Cardiac fibroblast (primary cell): Measurements from ENCODE around the gene TENM4.

Experiments
- DNase-seq, 2 donors: peaks; one replicate each; pipeline versions ENCODE4 v3.0.0 to v3.0.0-alpha.2; 2010; ENCODE audit warnings: low read depth in 2 of 2
- H3K4me3 ChIP-seq, 2 donors: replicated peaks in 1 of 2; 1 replicate in 1 of 2; 2 replicates in 1 of 2; pipeline ENCODE4 v1.5.1; 2011; ENCODE audit warnings: low read depth in 2 of 2, low read length in 2 of 2, mild to moderate bottlenecking in 2 of 2, moderate library complexity in 1 of 2
- CTCF ChIP-seq: IDR thresholded peaks from one replicate; pipeline ENCODE4 v1.5.1; 2011; ENCODE audit warnings: low read depth, mild to moderate bottlenecking, low read length, inconsistent platforms

TENM4 gene

GRCh38 chr11:79329561-79329960 is 111.3 kb downstream of the TENM4 start:
- H3K4me3 ChIP-seq, result no peak overlapping the region
- no peak for DNase-seq
- no peak for TF ChIP-seq CTCF

- TF ChIP-seq CTCF, result no peak
- H3K4me3 ChIP-seq, result no peak overlapping the region
- no peak for DNase-seq
These were observed 112.4 kb downstream of the TENM4 start for GRCh38 chr11:79328402-79328801.

GRCh38 chr11:79325851-79326250 is 115.0 kb downstream of the TENM4 start:
- no peak overlapping the region for H3K4me3 ChIP-seq
- DNase-seq, result no peak
- TF ChIP-seq CTCF, result no peak

- no peak for TF ChIP-seq CTCF
- DNase-seq, result peak in 1 of 2 donors; percentile 26
These were observed 119.6 kb downstream of the TENM4 start for GRCh38 chr11:79321263-79321662.

GRCh38 chr11:79314906-79315689 is 125.7 kb downstream of the TENM4 start:
- no peak overlapping the region for H3K4me3 ChIP-seq
- DNase-seq, result peak; percentile 5 to 19
- TF ChIP-seq CTCF, result no peak

More at GRCh38 chr11:79321263-79321662, 119.6 kb downstream of the TENM4 start:
- no peak overlapping the region for H3K4me3 ChIP-seq

GRCh38 chr11:79313530-79313913 is 127.3 kb downstream of the TENM4 start:
- no peak for TF ChIP-seq CTCF
- DNase-seq, result no peak
- no peak overlapping the region for H3K4me3 ChIP-seq
